ENCODE data around the gene HMOX1. TPM values are rescaled to one million over a fixed set of nuclear protein-coding genes. Genes with fewer than 3 reads are reported as not detected.
A peak's percentile ranks its signal among the peaks of the same experiment; 100 is the strongest.

The HMOX1 gene
- total RNA-seq, 1 experiment from 2014 or later: 12.1 TPM

- TF ChIP-seq ZNF281 (CRISPR knock-in tag; IDR thresholded peaks at IDR 0.05) (peak; percentile 71; the same call in 1 of the 2 replicates), GABPB1 (CRISPR knock-in tag; IDR thresholded peaks at IDR 0.05) (peak; percentile 62; the same call in 1 of the 2 replicates), ATF3 (CRISPR knock-in tag; conservative IDR thresholded peaks at IDR 0.05) (no peak), TEAD1 (CRISPR knock-in tag; IDR thresholded peaks at IDR 0.05) (peak; percentile 81), FOXP4 (CRISPR knock-in tag; IDR thresholded peaks at IDR 0.05) (0 out of 2 replicates have a peak, but pooled peaks have one; percentile 62), IRF2 (CRISPR knock-in tag; IDR thresholded peaks at IDR 0.05; ENCODE audit: borderline replicate concordance, low read depth) (no peak), GTF2I (CRISPR knock-in tag; conservative IDR thresholded peaks at IDR 0.05) (no peak), ARID4B (CRISPR knock-in tag; IDR thresholded peaks at IDR 0.05; ENCODE audit: borderline replicate concordance) (peak; percentile 69; the same call in 1 of the 2 replicates), ESRRA (CRISPR knock-in tag; IDR thresholded peaks at IDR 0.05; ENCODE audit: borderline replicate concordance) (no peak), SOX15 (CRISPR knock-in tag; IDR thresholded peaks at IDR 0.05) (no peak), ZNF671 (CRISPR knock-in tag; IDR thresholded peaks at IDR 0.05) (no peak), E2F4 (CRISPR knock-in tag; IDR thresholded peaks at IDR 0.05; ENCODE audit: borderline replicate concordance, low read depth) (peak; percentile 95)
Measured at GRCh38 chr22:35399678-35400500, 19.0 kb downstream of the HMOX1 start, which contains the start of gene MCM5 (continued).

- peaks cover 42% of the 10 kb centered on the region for H3K4me1 Mint-ChIP-seq
- peak overlapping the region; percentile 45; the same call in 1 of the 2 replicates for H3K27ac Mint-ChIP-seq
- peak overlapping the region; percentile 96 for H3K4me3 Mint-ChIP-seq
- no peaks in the 10 kb centered on the region for H3K9me3 Mint-ChIP-seq
- TF ChIP-seq AR (CRISPR knock-in tag; IDR thresholded peaks at IDR 0.05) (0 out of 2 replicates have a peak, but pooled peaks have one; percentile 1), FOXJ3 (CRISPR knock-in tag; IDR thresholded peaks at IDR 0.05; ENCODE audit: borderline replicate concordance) (no peak)
- ChIA-PET POLR2A (interaction anchor here (0.6 kb wide), 1 partner anchor 8 kb away, joined by 3 read pairs; no protein-coding TSS in a partner anchor), CTCF (no interaction called here)
- peaks cover 41% of the 10 kb centered on the region for H3K36me3 Mint-ChIP-seq
- no peak for DNase-seq (ENCODE audit: low spot score)
- H3K27me3 Mint-ChIP-seq (ENCODE audit: low read depth): no peaks in the 10 kb centered on the region
- ATAC-seq: no peak
Measured at GRCh38 chr22:35400501-35400790, 19.6 kb downstream of the HMOX1 start.

Measured in WTC11 (cell line).